GM12801 (cell line): ENCODE measurements around the gene ACAP2.

Source experiments
- CTCF ChIP-seq: IDR thresholded peaks from one replicate; pipeline ENCODE4 v1.5.1; 2011; ENCODE audit warnings: control low read depth; ENCODE audit not compliant: insufficient read length; ENCODE audit errors: extremely low read depth

Gene ACAP2

GRCh38 chr3:195255571-195256501 lies 187.0 kb downstream of the ACAP2 start:
- TF ChIP-seq CTCF: no peak

GRCh38 chr3:195255176-195255500 lies 187.7 kb downstream of the ACAP2 start:
- TF ChIP-seq CTCF: no peak

GRCh38 chr3:195254454-195255175 lies 188.2 kb downstream of the ACAP2 start:
- TF ChIP-seq CTCF: no peak

GRCh38 chr3:195253923-195254432 lies 188.8 kb downstream of the ACAP2 start:
- TF ChIP-seq CTCF: no peak

- no peak for TF ChIP-seq CTCF
Observed at GRCh38 chr3:195251336-195252065, 191.3 kb downstream of the ACAP2 start.

GRCh38 chr3:195250473-195251251 lies 192.2 kb downstream of the ACAP2 start:
- no peak for TF ChIP-seq CTCF
